ENCODE measurements around the gene NACAD. TPM values are rescaled to one million over a fixed set of nuclear protein-coding genes. Genes with fewer than 3 reads are reported as not detected.

Gene NACAD
- polyA plus RNA-seq, 3 donors: 6.9 to 7.9 (median 7.6) TPM

- DNase-seq (ENCODE audit: low read depth in 3 of 3, low spot score in 2 of 3): no peak
Observed at GRCh38 chr7:45077579-45077978, 11.2 kb downstream of the NACAD start.

DNA sequence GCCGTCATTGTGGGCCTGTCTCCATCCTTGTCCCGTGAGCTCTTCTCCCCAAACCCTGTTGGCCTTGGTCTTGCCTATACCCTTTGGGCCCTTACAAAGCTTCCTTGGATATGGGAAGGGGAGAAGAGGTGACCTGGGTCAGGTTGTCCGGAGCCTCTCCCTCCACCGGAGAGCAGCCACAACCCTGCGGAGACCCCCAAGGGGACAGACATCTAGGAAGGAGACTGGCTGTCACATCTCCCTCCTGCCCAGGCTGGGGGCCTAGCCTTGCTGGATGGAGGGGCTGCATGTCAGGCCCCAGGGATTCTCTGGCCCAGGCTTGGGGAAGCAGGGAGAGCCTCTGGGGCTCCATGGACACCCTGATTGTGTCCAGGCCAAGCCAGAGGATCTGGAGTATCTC is 11.8 kb downstream of the NACAD start:
- no peak for DNase-seq (ENCODE audit: low read depth in 3 of 3, low spot score in 2 of 3)

GRCh38 chr7:45075871-45076796 is 12.6 kb downstream of the NACAD start:
- no peak for DNase-seq (ENCODE audit: low read depth in 3 of 3, low spot score in 2 of 3)

- no peak for DNase-seq (ENCODE audit: low read depth in 3 of 3, low spot score in 2 of 3)
Observed at GRCh38 chr7:45075355-45075644, 13.5 kb downstream of the NACAD start.

- DNase-seq (ENCODE audit: low read depth in 3 of 3, low spot score in 2 of 3): no peak
Observed at GRCh38 chr7:45074528-45075354, 14.0 kb downstream of the NACAD start.

DNA sequence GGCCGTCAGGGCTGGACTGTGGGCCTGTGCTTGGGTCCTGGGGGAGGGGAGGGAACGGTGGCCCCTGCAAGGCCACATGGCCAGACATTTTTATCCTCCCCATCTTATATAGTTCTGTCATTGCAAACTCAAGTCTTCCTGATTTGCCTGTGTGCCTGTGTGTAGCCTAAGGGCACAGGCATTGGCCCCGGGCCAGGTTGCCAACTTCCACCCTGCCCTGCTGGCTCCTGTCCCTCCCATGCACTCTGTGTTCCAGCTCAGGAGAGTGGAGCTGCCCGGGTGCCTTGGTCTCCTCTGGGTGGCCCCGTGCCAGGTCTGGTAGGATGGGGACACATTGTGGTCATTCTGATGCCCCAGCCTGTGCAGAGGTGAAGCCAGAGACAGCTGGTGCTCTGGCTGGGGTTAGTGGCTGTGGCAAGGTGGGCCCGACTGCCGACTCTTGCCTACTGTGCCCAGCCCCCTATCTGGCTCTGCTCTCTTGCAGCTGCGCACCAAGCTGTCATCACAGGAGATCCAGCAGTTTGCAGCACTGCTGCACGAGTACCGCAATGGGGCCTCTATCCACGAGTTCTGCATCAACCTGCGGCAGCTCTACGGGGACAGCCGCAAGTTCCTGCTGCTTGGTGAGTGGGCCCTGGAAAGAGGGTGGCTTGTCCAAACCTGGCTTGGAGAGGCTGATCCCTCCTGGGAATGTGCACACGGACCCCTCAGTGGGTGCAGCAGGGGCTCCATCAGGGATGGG is 14.8 kb downstream of the NACAD start:
- no peak for DNase-seq (ENCODE audit: low read depth in 3 of 3, low spot score in 2 of 3)

- DNase-seq (ENCODE audit: low read depth in 3 of 3, low spot score in 2 of 3): no peak
Observed at GRCh38 chr7:45073031-45073785, 15.6 kb downstream of the NACAD start.

DNA sequence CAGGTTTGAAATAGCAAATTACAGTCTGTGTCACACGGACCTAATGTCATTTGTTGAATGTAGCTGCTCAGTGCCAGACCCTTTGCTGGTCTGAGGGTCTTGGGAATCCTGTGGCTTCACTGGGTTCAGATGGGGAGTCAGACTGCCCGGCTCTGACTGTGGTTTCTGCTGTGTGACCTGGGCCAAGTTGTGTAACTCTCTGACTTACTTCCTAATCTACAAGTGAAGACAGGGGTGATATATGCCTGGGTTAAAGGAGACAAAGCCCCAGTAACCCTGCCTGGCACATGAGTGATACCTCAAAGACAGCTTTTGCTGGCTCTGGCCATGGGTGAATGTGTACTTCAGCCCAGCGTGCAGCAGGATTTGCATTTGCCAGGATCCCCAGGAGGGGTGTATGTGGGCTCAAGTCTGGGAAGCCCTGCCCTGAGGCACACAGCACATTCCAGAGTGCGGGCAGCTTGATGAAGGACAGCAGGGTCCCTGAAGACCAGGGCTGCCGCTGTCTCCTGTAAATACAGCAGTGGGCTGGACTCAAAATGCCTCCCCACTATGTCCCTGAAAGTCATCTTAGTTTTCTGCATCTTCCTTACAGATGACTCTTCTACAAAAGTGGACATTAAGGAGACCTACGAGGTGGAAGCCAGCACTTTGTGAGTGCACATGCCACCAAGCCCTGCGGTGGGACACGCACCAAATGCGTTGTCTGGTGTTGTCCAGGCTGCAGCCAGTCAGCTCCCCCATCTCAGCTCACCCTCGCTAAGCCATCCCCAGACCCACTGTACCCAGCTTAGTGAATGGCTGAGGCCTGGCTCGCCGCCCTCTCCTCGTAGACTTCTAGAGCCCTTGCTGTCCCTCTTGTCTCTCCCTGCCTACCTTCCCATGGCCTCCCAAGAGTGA is 16.4 kb downstream of the NACAD start:
- no peak for DNase-seq (ENCODE audit: low read depth in 3 of 3, low spot score in 2 of 3)

GRCh38 chr7:45071528-45071927 is 17.2 kb downstream of the NACAD start:
- DNase-seq (ENCODE audit: low read depth in 3 of 3, low spot score in 2 of 3): no peak

- no peak for DNase-seq (ENCODE audit: low read depth in 3 of 3, low spot score in 2 of 3)
Observed at GRCh38 chr7:45070254-45070642, 18.5 kb downstream of the NACAD start.

- DNase-seq (ENCODE audit: low read depth in 3 of 3, low spot score in 2 of 3): no peak
Observed at GRCh38 chr7:45069444-45070253, 19.1 kb downstream of the NACAD start.

GRCh38 chr7:45068236-45069023 is 20.3 kb downstream of the NACAD start:
- DNase-seq (ENCODE audit: low read depth in 3 of 3, low spot score in 2 of 3): no peak

DNA sequence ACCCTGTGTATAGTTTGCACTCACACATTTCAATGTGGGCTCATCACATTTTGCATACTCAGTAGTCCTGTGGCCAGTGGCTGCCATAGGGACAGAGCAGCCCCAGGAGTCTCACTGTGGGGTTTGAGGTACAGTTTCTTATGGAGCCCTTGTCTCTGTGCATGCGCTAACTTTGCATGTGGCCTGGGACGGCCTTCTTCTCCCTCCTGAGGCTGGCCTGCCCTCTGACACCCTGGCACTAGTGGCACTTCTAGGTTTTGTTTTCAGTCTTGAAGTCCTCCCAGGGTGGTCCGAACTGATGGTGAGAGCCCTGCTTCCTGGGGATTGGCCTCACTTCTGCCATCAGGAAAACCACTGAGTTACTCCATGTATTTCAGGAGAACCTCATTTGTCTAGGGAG is 21.2 kb downstream of the NACAD start:
- DNase-seq (ENCODE audit: low read depth in 3 of 3, low spot score in 2 of 3): no peak

GRCh38 chr7:45066409-45066808 is 22.4 kb downstream of the NACAD start:
- DNase-seq (ENCODE audit: low read depth in 3 of 3, low spot score in 2 of 3): no peak

- no peak for DNase-seq (ENCODE audit: low read depth in 3 of 3, low spot score in 2 of 3)
Observed at GRCh38 chr7:45065031-45065995, 23.5 kb downstream of the NACAD start.

GRCh38 chr7:45064047-45064725 is 24.6 kb downstream of the NACAD start:
- DNase-seq (ENCODE audit: low read depth in 3 of 3, low spot score in 2 of 3): no peak
